PC-9 (cell line): ENCODE measurements around the gene EXOC4.

Experiments used
- EZH2 ChIP-seq: fragments of 200-600 bp; sonication (generic); IDR thresholded peaks from 2 replicates; pipeline ENCODE4 v1.8.0; 2017; ENCODE audit warnings: antibody characterized with exemption, low read depth
- TF ChIP-seq, protein P1 (sequence below): fragments of 200-600 bp; sonication (generic); conservative IDR thresholded peaks from 2 replicates; pipeline ENCODE4 v1.6.1; 2017; ENCODE audit warnings: mixed run types, antibody characterized with exemption, mild to moderate bottlenecking, moderate library complexity

DNA sequence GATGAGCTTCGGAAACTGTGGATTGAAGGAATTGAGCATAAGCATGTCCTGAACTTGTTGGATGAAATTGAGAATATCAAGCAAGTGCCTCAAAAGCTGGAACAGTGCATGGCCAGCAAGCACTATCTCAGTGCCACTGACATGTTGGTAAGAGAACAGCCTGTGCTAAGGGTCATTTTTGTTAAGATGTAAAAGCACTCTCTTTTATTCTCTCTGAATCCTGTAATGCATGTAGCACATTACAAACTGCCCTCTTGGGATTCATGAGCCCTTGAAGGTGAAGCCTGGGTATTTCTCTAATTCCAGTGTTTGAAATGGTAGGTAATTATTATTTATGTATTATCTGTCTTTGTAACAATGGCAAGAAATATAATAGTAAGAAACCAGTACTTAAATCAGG, 36.1 kb downstream of the EXOC4 start:
- TF ChIP-seq, protein P1, sequence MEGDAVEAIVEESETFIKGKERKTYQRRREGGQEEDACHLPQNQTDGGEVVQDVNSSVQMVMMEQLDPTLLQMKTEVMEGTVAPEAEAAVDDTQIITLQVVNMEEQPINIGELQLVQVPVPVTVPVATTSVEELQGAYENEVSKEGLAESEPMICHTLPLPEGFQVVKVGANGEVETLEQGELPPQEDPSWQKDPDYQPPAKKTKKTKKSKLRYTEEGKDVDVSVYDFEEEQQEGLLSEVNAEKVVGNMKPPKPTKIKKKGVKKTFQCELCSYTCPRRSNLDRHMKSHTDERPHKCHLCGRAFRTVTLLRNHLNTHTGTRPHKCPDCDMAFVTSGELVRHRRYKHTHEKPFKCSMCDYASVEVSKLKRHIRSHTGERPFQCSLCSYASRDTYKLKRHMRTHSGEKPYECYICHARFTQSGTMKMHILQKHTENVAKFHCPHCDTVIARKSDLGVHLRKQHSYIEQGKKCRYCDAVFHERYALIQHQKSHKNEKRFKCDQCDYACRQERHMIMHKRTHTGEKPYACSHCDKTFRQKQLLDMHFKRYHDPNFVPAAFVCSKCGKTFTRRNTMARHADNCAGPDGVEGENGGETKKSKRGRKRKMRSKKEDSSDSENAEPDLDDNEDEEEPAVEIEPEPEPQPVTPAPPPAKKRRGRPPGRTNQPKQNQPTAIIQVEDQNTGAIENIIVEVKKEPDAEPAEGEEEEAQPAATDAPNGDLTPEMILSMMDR, result no peak
- TF ChIP-seq EZH2, result no peak
